HCT116 (cell line): ENCODE measurements around the gene UNC5C. TPM values are rescaled to one million over a fixed set of nuclear protein-coding genes. Genes with fewer than 3 reads are reported as not detected.

Source experiments
- ATAC-seq: fragments of 200-7000 bp; cut with Tn5 transposase; 2 replicates; pipeline ENCODE4 v1.9.1; 2020; ENCODE audit warnings: mild to moderate bottlenecking, moderate library complexity
- BruUV-seq: library from RNA; stranded (reverse); fragments of 400-500 nt; replicated peaks from 2 replicates; lab custom pipeline; 2021; lab: Mats Ljungman, UMichigan
- CTCF ChIA-PET: fragments of 300-600 bp; sonication (Branson Sonifier 250); formaldehyde crosslinking; loops from one replicate; lab custom pipeline; 2021; ENCODE audit warnings: antibody characterized with exemption; lab: Charles Lee
- POLR2A ChIA-PET: fragments of 300-600, 350-600 bp; sonication (Branson Sonifier 250); formaldehyde crosslinking; loops from one replicate; lab custom pipeline; 2021; ENCODE audit warnings: antibody characterized with exemption; lab: Charles Lee
- RAD21 ChIA-PET, 2 experiments: fragments of 300-600 bp; sonication (Branson Sonifier 250); formaldehyde crosslinking; loops; one replicate each; lab custom pipeline; 2023; ENCODE audit warnings: low total read pairs in 2 of 2; ENCODE audit not compliant: uncharacterized antibody in 2 of 2, unreplicated experiment in 2 of 2, low non-redundant PET in 1 of 2; lab: Charles Lee
- DNase-seq: peaks from one replicate; pipeline ENCODE4 v3.0.0-alpha.2; 2010; ENCODE audit warnings: low read depth, low spot score
- H2AFZ ChIP-seq: fragments of 200-600 bp; shearing (Covaris generic), sonication (generic); 2 replicates; pipeline ENCODE4 v1.6.1; 2017; ENCODE audit warnings: low read depth, mixed run types, mixed read lengths, antibody characterized with exemption, low read length; ENCODE audit not compliant: poor library complexity, severe bottlenecking
- H3K27ac ChIP-seq: 2 replicates; pipeline ENCODE4 v1.5.1; 2012; ENCODE audit warnings: low read depth, low read length
- H3K27me3 ChIP-seq: fragments of 200-600 bp; sonication (generic); 2 replicates; pipeline ENCODE4 v1.6.1; 2016; ENCODE audit warnings: mixed run types, low read length, mixed read lengths; ENCODE audit not compliant: insufficient read depth
- H3K36me3 ChIP-seq, 2 experiments: fragments of 200-500 bp in 1 of 2; fragments of 200-600 bp in 1 of 2; sonication (Bioruptor generic) in 1 of 2; sonication (generic) in 1 of 2; 2 replicates each; pipeline versions ENCODE4 v1.5.1 to v1.6.1; 2014 to 2016; ENCODE audit warnings: low read length in 2 of 2, inconsistent platforms in 1 of 2, mixed read lengths in 1 of 2, mixed run types in 1 of 2; ENCODE audit not compliant: insufficient read depth in 2 of 2, control insufficient read depth in 1 of 2
- H3K4me1 ChIP-seq, 2 experiments: fragments of 200-600 bp in 1 of 2; sonication (generic) in 1 of 2; 2 replicates each; pipeline versions ENCODE4 v1.5.1 to v1.6.1; 2012 to 2017; ENCODE audit warnings: low read length in 2 of 2, inconsistent platforms in 1 of 2, mild to moderate bottlenecking in 1 of 2, mixed read lengths in 1 of 2, mixed run types in 1 of 2, moderate library complexity in 1 of 2; ENCODE audit not compliant: insufficient read depth in 2 of 2, control insufficient read depth in 1 of 2
- H3K4me2 ChIP-seq: fragments of 200-600 bp; sonication (generic); 2 replicates; pipeline ENCODE4 v1.6.1; 2017; ENCODE audit warnings: mixed run types, low read length, mixed read lengths
- H3K4me3 ChIP-seq, 2 experiments: fragments of 200-600 bp in 1 of 2; sonication (generic) in 1 of 2; replicated peaks in 1 of 2; 2 replicates each; pipeline ENCODE4 v1.5.1; 2011 to 2016; ENCODE audit warnings: low read length in 2 of 2, control low read depth in 1 of 2, low read depth in 1 of 2, mild to moderate bottlenecking in 1 of 2, mixed read lengths in 1 of 2, mixed run types in 1 of 2
- H3K79me2 ChIP-seq: fragments of 200-600 bp; sonication (generic); 2 replicates; pipeline ENCODE4 v1.6.1; 2017; ENCODE audit warnings: mild to moderate bottlenecking, mixed run types, low read length, moderate library complexity, mixed read lengths; ENCODE audit not compliant: insufficient read depth
- H3K9ac ChIP-seq: fragments of 200-600 bp; sonication (generic); 2 replicates; pipeline ENCODE4 v1.6.1; 2016; ENCODE audit warnings: low read length, mixed read lengths
- H3K9me2 ChIP-seq: fragments of 200-600 bp; sonication (generic), shearing (Covaris generic); 2 replicates; pipeline ENCODE4 v1.6.1; 2017; ENCODE audit warnings: mixed run types, mild to moderate bottlenecking, moderate library complexity; ENCODE audit not compliant: insufficient read depth
- H3K9me3 ChIP-seq, 2 experiments: fragments of 200-500 bp in 1 of 2; fragments of 200-600 bp in 1 of 2; sonication (Bioruptor generic) in 1 of 2; sonication (generic) in 1 of 2; 2 replicates each; pipeline ENCODE4 v1.6.1; 2014 to 2017; ENCODE audit warnings: low read length in 2 of 2, mixed read lengths in 2 of 2, inconsistent platforms in 1 of 2, low read depth in 1 of 2, mild to moderate bottlenecking in 1 of 2, mixed run types in 1 of 2, moderate library complexity in 1 of 2; ENCODE audit not compliant: control insufficient read depth in 1 of 2, insufficient read depth in 1 of 2
- H4K20me1 ChIP-seq: fragments of 200-600 bp; sonication (generic), shearing (Covaris generic); 2 replicates; pipeline ENCODE4 v1.6.1; 2017; ENCODE audit warnings: mixed run types, mild to moderate bottlenecking, moderate library complexity; ENCODE audit not compliant: insufficient read depth
- CBX3 ChIP-seq: IDR thresholded peaks from 2 replicates; pipeline ENCODE4 v1.6.1; 2012; ENCODE audit warnings: low read depth
- EGR1 ChIP-seq: IDR thresholded peaks from 2 replicates; pipeline ENCODE4 v1.6.1; 2012; ENCODE audit warnings: low read depth
- EZH2 ChIP-seq: fragments of 200-600 bp; sonication (generic); IDR thresholded peaks from 2 replicates; pipeline ENCODE4 v1.6.1; 2017; ENCODE audit warnings: antibody characterized with exemption, mixed run types
- POLR2A ChIP-seq: IDR thresholded peaks from 2 replicates; pipeline ENCODE4 v1.7.0; 2011; ENCODE audit warnings: borderline replicate concordance; ENCODE audit not compliant: insufficient read depth, insufficient read length; ENCODE audit errors: extremely low read depth
- POLR2AphosphoS5 ChIP-seq: IDR thresholded peaks from 2 replicates; pipeline ENCODE4 v1.6.1; 2011; ENCODE audit warnings: mild to moderate bottlenecking, low read depth, low read length, moderate library complexity
- RAD21 ChIP-seq: IDR thresholded peaks from 2 replicates; pipeline ENCODE4 v1.6.1; 2012; ENCODE audit warnings: low read depth, mild to moderate bottlenecking
- SIN3A ChIP-seq: IDR thresholded peaks from 2 replicates; pipeline ENCODE4 v1.6.1; 2012; ENCODE audit warnings: low read depth
- SRF ChIP-seq: IDR thresholded peaks from 2 replicates; pipeline ENCODE4 v1.6.1; 2012; ENCODE audit warnings: low read depth
- TCF7L2 ChIP-seq: IDR thresholded peaks from 2 replicates; pipeline ENCODE4 v1.7.0; 2011; ENCODE audit warnings: borderline replicate concordance, inconsistent platforms; ENCODE audit not compliant: insufficient read depth, insufficient read length; ENCODE audit errors: extremely low read depth
- YY1 ChIP-seq: IDR thresholded peaks from 2 replicates; pipeline ENCODE4 v1.6.1; 2011; ENCODE audit warnings: low read length, low read depth, moderate library complexity, mild to moderate bottlenecking; ENCODE audit not compliant: insufficient replicate concordance; ENCODE audit errors: extremely low read depth
- ZFX ChIP-seq: fragments of 450-650 bp; IDR thresholded peaks from 2 replicates; pipeline ENCODE4 v1.6.1; 2017
- ZNF274 ChIP-seq: fragments of 200-500 bp; sonication (Bioruptor generic); IDR thresholded peaks from 2 replicates; pipeline ENCODE4 v1.6.1; 2014; ENCODE audit warnings: mild to moderate bottlenecking, low read depth, low read length, inconsistent platforms
- intact Hi-C: fragments of 100-400 bp; cut with micrococcal nuclease; formaldehyde crosslinking; loops from 2 replicates; pipeline ENCODE4 v1.10.0; 2022
- total RNA-seq: library from RNA; stranded (reverse); gene quantifications from one replicate; pipeline ENCODE4 v1.2.1, GENCODE V29; 2021; ENCODE audit not compliant: unreplicated experiment
- TF ChIP-seq, protein P1 (sequence below): IDR thresholded peaks from 2 replicates; pipeline ENCODE4 v1.6.1; 2012
- TF ChIP-seq, protein P2 (sequence below), 3 experiments: fragments of 200-600 bp in 1 of 3; sonication (generic) in 1 of 3; IDR thresholded peaks in 2 of 3; conservative IDR thresholded peaks in 1 of 3; 2 replicates each; pipeline ENCODE4 v1.5.1; 2012 to 2017; ENCODE audit warnings: low read depth in 2 of 3, low read length in 2 of 3, antibody characterized with exemption in 1 of 3, borderline replicate concordance in 1 of 3, control low read depth in 1 of 3, mild to moderate bottlenecking in 1 of 3, mixed read lengths in 1 of 3, mixed run types in 1 of 3, moderate library complexity in 1 of 3; ENCODE audit not compliant: insufficient read depth in 1 of 3
- TF ChIP-seq, protein P3 (sequence below): IDR thresholded peaks from 2 replicates; pipeline ENCODE4 v1.6.1; 2012; ENCODE audit warnings: low read depth

Gene UNC5C
- total RNA-seq, 1 experiment from 2014 or later = not detected

DNA sequence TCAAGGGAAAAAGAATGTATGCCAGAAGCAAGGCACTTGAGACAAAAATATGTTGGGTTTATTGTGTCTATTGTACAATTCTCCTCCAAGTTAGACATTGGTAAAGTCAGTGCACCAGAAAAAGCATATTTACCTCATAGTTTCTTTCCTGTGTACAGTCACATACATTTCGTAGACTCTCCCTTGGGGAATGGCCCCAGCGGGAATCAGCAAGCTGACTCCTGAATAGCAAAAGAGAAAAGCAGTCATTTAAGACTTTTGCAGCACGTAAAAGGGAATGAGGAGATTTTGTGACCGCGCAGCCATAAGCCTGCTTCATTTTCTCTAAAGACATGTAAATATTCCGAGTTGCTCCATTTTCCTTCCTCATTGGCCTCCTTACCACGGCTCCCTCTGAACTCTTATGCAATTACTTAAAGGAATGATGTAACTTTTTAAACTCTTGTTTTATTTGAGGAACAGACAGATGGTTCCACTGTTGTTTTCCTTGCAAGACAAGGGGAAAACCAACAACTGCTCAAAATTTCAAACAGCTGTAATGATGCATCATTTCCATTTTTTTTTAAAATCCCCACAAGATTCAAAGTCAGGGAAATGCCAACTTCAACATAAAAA, 332.7 kb downstream of the UNC5C start:
- H3K9me2 ChIP-seq = no peaks in the 10 kb centered on the region
- no peaks in the 10 kb centered on the region for H3K36me3 ChIP-seq
- no peak overlapping the region for H3K9ac ChIP-seq
- RAD21 ChIA-PET = no interaction called here
- no peaks in the 10 kb centered on the region for H4K20me1 ChIP-seq
- CTCF ChIA-PET = no interaction called here
- H3K9me3 ChIP-seq = no peaks in the 10 kb centered on the region
- ATAC-seq = no peak
- no peak overlapping the region for H2AFZ ChIP-seq
- intact Hi-C loops = no loop called here
- DNase-seq = no peak
- H3K4me1 ChIP-seq = no peaks in the 10 kb centered on the region
- H3K4me2 ChIP-seq = no peak overlapping the region
- H3K27me3 ChIP-seq = no peaks in the 10 kb centered on the region
- TF ChIP-seq ZNF274 (no peak), EGR1 (no peak)
- H3K79me2 ChIP-seq = no peaks in the 10 kb centered on the region
- no TSS peak for BruUV-seq
- no peak overlapping the region for H3K27ac ChIP-seq
- no peak overlapping the region for H3K4me3 ChIP-seq
- POLR2A ChIA-PET = no interaction called here

DNA sequence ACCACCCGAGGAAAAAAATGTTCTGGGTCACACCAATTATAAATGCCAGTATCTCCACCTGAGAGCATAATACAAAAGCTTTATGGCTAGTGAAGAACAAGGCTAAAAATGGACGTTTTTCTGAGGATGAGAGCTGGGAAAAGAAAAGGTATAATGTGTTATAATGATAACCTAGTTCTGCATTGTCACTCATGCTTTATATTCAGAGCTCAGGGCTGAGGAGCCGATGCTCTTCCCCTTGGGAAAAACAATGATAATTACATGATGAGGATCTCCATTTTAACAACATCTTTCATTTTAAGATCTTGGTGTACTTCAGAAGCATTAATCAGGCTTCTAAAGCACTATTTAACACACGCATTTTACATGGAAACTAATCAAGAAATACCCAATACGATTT, 333.7 kb downstream of the UNC5C start:
- Histone ChIP-seq H3K9me3 (no peaks in the 10 kb centered on the region), H2AFZ (no peak overlapping the region), H3K36me3 (no peaks in the 10 kb centered on the region), H4K20me1 (no peaks in the 10 kb centered on the region), H3K4me2 (no peak overlapping the region), H3K79me2 (no peaks in the 10 kb centered on the region), H3K4me3 (no peak overlapping the region), H3K9ac (no peak overlapping the region), H3K9me2 (no peaks in the 10 kb centered on the region), H3K27me3 (no peaks in the 10 kb centered on the region), H3K27ac (no peak overlapping the region), H3K4me1 (no peaks in the 10 kb centered on the region)
- DNase-seq (no peak), ATAC-seq (no peak)
- POLR2A ChIA-PET = no interaction called here
- CTCF ChIA-PET = interaction anchor here (1.1 kb wide), 1 partner anchor 10 kb away, joined by 3 read pairs; no protein-coding TSS in a partner anchor
- intact Hi-C loops = no loop called here
- RAD21 ChIA-PET = no interaction called here
- no TSS peak for BruUV-seq
- no peak for TF ChIP-seq POLR2AphosphoS5
- TF ChIP-seq SRF = no peak
- TF ChIP-seq TCF7L2 = no peak
- TF ChIP-seq YY1 = no peak
- TF ChIP-seq, protein P1, sequence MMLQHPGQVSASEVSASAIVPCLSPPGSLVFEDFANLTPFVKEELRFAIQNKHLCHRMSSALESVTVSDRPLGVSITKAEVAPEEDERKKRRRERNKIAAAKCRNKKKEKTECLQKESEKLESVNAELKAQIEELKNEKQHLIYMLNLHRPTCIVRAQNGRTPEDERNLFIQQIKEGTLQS = no peak
- TF ChIP-seq ZFX = no peak
- TF ChIP-seq RAD21 = no peak
- TF ChIP-seq, protein P2, sequence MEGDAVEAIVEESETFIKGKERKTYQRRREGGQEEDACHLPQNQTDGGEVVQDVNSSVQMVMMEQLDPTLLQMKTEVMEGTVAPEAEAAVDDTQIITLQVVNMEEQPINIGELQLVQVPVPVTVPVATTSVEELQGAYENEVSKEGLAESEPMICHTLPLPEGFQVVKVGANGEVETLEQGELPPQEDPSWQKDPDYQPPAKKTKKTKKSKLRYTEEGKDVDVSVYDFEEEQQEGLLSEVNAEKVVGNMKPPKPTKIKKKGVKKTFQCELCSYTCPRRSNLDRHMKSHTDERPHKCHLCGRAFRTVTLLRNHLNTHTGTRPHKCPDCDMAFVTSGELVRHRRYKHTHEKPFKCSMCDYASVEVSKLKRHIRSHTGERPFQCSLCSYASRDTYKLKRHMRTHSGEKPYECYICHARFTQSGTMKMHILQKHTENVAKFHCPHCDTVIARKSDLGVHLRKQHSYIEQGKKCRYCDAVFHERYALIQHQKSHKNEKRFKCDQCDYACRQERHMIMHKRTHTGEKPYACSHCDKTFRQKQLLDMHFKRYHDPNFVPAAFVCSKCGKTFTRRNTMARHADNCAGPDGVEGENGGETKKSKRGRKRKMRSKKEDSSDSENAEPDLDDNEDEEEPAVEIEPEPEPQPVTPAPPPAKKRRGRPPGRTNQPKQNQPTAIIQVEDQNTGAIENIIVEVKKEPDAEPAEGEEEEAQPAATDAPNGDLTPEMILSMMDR (IDR thresholded peaks at IDR 0.05 in 2 of 3, conservative IDR thresholded peaks at IDR 0.05 in 1 of 3; ENCODE audit: borderline replicate concordance in 1 of 3, insufficient read depth in 1 of 3, low read depth in 2 of 3, low read length in 2 of 3) = no peak
- TF ChIP-seq CBX3 = no peak
- TF ChIP-seq EZH2 = no peak
- TF ChIP-seq, protein P3, sequence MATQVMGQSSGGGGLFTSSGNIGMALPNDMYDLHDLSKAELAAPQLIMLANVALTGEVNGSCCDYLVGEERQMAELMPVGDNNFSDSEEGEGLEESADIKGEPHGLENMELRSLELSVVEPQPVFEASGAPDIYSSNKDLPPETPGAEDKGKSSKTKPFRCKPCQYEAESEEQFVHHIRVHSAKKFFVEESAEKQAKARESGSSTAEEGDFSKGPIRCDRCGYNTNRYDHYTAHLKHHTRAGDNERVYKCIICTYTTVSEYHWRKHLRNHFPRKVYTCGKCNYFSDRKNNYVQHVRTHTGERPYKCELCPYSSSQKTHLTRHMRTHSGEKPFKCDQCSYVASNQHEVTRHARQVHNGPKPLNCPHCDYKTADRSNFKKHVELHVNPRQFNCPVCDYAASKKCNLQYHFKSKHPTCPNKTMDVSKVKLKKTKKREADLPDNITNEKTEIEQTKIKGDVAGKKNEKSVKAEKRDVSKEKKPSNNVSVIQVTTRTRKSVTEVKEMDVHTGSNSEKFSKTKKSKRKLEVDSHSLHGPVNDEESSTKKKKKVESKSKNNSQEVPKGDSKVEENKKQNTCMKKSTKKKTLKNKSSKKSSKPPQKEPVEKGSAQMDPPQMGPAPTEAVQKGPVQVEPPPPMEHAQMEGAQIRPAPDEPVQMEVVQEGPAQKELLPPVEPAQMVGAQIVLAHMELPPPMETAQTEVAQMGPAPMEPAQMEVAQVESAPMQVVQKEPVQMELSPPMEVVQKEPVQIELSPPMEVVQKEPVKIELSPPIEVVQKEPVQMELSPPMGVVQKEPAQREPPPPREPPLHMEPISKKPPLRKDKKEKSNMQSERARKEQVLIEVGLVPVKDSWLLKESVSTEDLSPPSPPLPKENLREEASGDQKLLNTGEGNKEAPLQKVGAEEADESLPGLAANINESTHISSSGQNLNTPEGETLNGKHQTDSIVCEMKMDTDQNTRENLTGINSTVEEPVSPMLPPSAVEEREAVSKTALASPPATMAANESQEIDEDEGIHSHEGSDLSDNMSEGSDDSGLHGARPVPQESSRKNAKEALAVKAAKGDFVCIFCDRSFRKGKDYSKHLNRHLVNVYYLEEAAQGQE = no peak
- TF ChIP-seq POLR2A = no peak
- TF ChIP-seq ZNF274 = no peak
- TF ChIP-seq SIN3A = no peak
